HG03469 (cell line): Measurements from ENCODE around the gene C3orf52.

ENCODE experiments used
- ATAC-seq: cut with Tn5 transposase; IDR thresholded peaks from one replicate; pipeline ENCODE4 v1.9.1; 2021; ENCODE audit warnings: mild to moderate bottlenecking, moderate library complexity, moderate number of reproducible peaks; ENCODE audit not compliant: unreplicated experiment

C3orf52 gene

GRCh38 chr3:112085735-112086075, 484 bp upstream of the C3orf52 start:
- ATAC-seq = peak; percentile 8

DNA sequence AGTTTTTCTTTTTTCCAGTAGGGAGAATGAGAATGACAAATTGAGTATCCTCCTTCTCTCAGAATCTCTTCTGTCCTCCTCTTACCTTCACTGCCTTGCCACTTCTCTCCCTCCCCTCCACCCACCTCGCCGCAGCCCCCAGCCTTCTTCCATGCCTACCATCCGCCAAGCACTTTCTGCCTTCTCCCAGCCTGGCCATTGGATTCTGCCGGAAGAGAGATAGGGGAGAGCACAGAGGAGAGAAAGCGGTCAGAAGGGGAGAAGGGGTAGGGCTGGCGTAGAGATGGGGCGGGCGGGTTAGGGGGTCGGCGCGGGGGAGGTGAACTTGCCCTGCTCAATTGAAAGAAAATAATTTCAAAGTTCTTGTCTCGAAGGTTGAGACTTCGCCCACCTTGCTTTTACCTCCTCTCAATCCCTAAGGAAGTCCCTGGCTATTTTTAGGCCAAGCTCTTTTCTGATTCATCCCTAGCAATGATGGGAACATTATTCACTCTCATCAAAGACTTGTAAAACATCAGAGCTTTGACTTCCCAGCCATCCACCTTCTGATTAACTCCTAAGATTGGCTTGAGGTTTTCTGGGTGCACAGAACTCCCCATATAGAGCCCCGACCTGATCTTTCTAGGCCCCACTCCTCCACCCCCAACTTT, 811 bp downstream of the C3orf52 start:
- ATAC-seq = no peak

- ATAC-seq = no peak
These were observed 1.6 kb downstream of the C3orf52 start for GRCh38 chr3:112087746-112088145.

DNA sequence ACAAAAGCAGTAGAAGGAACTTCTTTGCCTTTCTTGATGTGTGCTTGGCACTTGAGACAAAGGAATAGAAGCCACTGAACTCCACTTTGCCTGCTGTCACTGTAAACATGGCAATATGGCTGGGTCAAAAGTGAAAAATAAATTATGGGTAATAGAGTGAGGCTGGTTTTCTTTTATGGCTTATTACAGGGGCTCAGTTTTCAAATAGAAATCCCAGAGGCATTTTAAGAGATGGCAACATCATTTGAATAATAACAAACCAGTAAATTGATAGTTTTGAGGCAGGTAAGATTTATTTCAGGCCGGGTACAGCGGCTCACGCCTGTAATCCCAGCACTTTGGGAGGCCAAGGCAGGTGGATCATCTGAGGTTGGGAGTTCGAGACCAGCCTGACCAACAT, 2.8 kb downstream of the C3orf52 start:
- ATAC-seq = no peak

DNA sequence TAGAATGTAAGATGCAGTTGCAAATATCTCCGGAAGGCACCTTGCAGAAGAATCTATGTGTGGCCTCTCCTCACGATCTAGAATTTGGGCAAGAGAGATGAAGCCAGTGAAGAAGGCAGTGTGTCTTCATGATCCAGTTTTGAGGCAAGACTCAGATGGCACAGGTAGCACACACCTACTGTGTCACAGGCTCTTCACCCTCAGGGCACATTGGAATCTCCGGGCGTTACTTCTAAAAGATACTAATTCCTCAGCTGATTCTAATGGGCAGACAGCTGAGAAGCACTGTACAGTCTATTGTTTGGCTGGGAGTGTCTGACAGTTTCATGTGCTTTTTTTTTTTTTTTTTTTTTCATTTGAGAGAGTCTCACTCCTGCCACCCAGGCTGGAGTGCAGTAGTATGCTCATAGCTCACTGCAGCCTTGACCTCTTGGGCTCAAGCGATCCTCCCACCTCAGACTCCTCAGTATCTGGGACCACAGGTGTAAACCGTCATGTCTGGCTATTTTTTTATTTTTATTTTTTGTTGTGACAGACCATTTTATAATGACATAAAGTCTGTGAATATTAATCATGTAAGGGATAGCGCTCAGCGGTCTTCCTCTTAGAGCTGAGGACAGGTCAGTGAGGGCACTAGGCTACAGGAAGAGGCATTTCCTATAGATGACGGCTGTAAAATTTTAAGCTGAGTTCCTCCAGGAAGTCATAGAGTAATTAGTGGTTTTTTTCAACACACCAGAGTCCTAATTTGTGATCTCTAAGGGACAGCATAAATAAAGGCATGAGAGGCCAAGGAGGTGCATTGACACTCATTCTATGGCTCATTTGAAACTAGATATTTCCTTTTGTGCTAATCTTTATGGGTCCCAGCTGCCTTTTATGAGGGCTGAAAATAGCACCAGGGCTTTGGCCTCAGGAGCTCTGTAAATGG, 4.0 kb downstream of the C3orf52 start:
- ATAC-seq = no peak

DNA sequence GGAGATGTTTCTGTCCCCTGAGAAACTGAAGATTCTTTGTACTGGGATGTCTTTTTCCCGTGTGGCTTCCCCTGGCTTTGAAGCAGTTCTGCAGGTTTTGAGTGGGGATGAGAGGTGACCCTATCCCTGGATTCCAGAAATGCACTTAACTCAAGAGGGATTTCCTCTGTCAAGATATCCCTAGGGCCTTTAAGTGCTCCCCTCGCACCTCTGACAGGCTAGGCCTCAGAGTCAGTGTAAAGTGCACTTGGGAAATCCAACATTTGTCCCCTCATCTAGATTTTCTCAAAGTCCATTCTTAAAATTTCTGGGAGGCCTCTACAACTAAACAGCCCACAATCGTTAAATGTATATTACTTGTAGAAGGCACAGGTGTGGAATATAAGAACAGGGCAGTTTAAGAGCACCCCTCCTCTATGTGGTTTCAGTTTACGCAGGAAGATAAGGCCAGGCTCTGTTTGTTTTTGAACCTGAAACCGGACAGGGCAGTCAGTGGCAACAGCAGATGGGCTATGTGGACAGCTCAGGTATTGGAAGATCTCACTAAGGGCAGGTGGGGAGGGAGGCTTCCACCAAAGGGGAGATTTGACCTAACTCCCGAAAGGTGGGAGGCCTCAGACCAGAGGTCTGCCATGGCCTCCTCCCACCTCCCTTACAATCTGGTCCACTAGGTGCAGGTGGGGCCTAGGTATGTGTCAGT, 4.8 kb downstream of the C3orf52 start:
- no peak for ATAC-seq

DNA sequence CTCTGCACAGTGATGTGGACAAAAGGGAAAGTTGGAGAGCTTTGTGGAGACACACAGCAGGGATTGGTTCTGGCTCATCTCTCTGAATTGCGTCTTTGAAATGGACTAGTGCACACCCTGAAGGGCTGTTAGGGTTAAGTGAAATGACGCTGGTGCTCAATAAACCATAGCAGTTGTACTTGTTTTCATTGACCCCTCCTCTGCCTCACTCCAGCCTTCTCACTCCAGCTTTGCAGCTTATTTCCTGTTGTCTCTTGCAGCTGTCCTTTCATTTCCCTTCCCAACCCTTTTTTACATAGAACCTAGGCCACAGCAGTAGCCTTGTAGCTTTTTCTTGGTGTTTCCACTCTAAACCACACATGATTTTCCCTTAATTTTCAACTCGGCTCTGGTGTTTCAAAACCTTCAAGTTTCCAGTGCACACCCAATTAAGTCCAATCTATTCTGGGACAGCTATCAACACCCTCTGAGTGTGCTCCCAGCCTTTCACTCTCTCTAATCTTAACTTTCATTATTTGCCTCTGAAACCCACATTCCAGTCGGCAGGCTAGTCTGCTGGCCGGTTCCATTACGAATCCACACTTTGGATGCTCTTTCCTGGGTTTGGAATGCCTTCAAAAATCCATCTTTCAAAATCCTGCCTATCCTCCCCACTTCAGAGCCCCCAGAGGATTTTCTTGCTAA, 6.4 kb downstream of the C3orf52 start:
- ATAC-seq = no peak

- no peak for ATAC-seq
These were observed 7.0 kb downstream of the C3orf52 start for GRCh38 chr3:112093180-112093522.

GRCh38 chr3:112095731-112096130, 9.5 kb downstream of the C3orf52 start:
- ATAC-seq = no peak

DNA sequence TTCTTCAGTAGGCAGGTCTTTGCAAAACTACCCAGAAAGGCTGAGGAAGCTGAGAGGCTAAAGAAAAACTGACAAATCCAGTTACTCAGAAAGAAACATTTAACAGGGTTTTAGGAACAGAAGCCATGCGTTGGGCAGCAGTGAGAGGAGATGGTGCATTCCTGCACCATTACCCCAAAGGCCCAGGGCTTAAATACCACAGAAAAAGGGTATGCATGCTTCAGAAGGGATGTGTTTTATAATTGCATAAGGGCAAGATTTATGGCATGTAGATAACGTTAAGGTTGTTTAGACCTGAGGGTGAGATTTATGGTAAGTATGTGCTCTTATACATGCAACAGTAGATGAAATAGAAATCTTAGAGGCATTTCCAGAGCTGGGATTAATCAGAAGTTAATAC, 10.0 kb downstream of the C3orf52 start:
- ATAC-seq = no peak

GRCh38 chr3:112097378-112097777, 11.2 kb downstream of the C3orf52 start:
- peak; percentile 34 for ATAC-seq

DNA sequence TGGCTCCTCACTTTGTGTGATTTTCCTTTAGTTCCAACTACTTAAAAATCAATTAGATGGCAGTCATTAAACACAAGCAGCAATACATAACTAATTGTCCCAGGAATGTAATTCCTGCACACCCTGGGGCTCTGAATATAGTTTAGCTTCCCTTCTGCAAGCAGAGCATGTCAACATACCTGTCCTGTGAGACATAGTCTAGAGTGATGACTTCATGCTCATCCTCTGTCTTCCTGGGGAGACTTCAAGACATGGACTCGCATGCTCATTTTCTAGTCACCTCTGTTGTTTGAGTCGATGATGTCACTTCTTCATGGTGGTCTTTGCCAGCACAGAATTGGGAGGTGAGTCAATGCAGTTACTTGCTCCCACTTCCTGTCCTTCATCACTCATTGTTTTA, 15.7 kb downstream of the C3orf52 start:
- ATAC-seq = no peak

GRCh38 chr3:112104774-112105173, 18.6 kb downstream of the C3orf52 start:
- no peak for ATAC-seq

DNA sequence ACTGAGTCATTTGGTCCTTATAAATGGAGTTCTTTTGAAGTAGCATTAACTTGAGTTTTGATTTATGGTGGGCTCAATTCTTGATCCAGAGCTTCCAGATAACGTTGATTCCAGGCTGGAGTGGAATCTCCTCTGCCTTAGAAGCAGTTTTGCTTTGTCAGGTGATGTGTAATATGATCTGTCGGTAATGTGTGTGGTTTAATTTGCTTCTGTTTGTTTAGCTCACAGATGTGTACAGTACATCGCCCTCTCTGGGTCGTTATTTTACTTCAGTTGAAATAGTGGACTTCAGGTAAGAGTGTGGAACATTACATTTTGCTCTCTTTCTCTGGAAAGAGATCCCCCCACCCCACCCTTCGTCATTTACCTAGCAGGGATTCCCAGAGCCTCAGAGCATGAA, 23.1 kb downstream of the C3orf52 start:
- no peak for ATAC-seq

DNA sequence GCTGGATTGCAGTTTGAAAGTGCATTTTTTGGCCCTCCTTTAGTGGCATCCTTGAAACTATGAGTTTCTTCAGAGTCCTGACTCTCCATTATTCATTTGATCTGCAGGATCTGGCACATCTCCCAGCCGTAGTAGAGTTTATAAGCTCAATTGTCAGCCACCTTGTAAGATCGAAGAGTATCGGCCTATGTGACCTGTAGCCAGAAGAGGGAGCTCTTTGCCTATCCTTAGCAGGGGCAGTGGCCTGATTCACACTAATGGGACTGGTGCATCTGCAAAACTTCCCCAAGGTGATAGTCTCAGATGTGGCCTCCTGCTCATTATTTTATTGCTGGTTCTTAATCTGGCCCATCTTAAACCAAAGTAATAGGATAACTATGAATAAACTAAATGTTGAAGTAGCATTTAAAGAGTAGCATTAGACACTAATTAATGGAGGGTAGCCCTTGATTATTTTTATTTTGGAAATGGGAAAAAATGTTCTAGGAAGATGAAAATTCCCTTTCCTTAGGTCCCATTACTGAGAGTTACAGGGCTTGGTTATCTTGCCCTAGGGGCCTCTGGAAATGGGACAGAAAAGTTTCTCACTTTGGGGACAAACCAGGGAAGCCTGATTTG, 25.7 kb downstream of the C3orf52 start:
- ATAC-seq = no peak

DNA sequence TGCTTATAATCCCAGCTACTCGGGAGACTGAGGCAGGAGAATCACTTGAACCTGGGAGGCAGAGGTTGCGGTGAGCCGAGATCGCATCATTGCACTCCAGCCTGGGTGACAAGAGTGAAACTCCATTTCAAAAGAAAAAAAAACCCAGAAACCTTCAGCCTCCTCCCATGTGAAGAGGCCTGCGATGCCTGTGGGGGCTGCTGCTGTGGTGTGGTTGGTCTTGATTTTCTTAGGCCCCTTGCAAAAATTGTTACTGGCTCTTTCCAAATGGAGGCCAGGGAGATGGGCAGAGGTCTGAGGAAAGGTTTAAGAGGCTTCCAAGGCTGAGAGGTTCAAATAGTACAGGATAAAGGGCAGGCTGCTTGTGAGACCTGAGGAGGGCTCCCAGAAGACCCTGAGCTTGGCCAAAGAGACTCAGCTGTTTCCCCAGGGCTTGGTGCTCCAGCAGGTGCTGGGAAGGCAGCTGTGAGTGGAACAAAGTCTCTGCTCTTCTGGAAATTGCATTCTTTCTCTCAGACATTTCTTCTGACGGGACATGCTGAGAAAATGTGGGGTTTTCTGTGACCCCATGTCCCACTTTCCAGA, 28.5 kb downstream of the C3orf52 start:
- ATAC-seq = no peak

GRCh38 chr3:112115161-112115739, 29.1 kb downstream of the C3orf52 start:
- ATAC-seq = peak; percentile 30

GRCh38 chr3:112115806-112116383, 29.7 kb downstream of the C3orf52 start:
- ATAC-seq = no peak

- ATAC-seq = no peak
These were observed 30.6 kb downstream of the C3orf52 start for GRCh38 chr3:112116748-112117186.

- no peak for ATAC-seq
These were observed 31.2 kb downstream of the C3orf52 start for GRCh38 chr3:112117415-112117814.
